GM19328 (cell line): ENCODE data around the gene PPIL6.
A peak's percentile ranks its signal among the peaks of the same experiment; 100 is the strongest.

ENCODE experiments used
- ATAC-seq: cut with Tn5 transposase; IDR thresholded peaks from one replicate; pipeline ENCODE4 v1.9.1; 2021; ENCODE audit warnings: mild to moderate bottlenecking, moderate library complexity; ENCODE audit not compliant: unreplicated experiment

PPIL6 gene

DNA sequence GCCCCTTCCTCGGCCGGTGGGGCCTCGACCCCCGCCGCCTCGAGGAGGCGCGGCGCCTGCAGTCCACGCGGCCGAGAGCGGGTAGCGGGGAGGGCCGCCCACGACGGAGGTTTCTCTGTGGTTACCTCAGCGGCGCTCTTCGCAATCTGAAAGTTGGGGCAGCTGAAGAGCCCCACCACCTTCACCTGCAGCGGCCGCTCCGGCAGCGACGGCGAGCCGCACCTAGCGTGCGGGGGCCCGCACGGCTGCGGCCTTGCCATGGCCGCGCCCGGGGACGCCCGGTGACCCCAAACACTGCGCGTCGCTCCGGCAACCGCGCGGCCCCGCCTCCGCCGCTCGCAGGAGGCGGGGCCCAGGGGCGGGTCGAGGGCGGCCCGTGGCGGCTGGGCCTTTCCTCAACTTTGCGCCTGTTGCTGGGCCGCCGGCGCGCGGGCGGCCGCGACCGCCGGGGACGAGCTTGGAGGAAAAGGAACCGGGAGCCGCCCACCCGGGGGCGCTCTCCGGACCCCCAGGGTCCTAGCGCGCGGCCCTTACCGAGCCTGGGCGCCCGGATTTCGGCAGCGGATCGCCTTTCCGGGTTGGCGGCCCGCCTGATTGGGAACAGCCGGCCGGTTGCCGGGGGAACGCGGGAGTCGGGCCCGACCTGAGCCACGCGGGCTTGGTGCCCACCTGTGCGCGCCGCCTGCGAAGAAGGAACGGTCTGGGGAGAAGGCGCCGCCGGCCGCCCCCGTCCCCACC is at the start of gene PPIL6, which contains the start of gene SMPD2:
Gene PPIL6, minus strand, starts transcription at position 298 of the 738 bp plus-strand sequence. Its CDS starts 38 bp downstream, at position 260.
Gene SMPD2, plus strand, starts transcription at position 394 of the 738 bp plus-strand sequence. CDS start 398 bp downstream, outside the sequence.
- ATAC-seq: peak; percentile 91

- ATAC-seq: no peak
Observed at GRCh38 chr6:109488001-109488400, 47.6 kb upstream of the PPIL6 start.

DNA sequence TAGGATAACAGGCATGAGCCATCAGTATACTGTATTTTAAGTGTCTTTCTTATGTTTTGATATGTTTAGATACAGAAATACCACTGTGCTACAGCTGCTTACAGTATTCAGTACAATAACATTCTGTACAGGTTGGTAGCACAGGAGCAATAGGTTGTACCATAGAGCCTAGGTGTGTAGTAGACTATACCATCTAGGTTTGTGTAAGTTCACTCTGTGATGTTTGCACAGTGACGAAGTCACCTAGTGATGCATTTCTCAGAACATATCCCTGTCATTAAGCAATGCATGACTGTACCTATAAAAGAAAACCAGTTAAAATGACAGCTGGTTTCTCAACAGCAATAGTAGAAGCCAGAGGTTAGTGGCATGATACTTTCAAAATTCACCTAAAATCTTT is 45.6 kb upstream of the PPIL6 start:
- ATAC-seq: no peak

DNA sequence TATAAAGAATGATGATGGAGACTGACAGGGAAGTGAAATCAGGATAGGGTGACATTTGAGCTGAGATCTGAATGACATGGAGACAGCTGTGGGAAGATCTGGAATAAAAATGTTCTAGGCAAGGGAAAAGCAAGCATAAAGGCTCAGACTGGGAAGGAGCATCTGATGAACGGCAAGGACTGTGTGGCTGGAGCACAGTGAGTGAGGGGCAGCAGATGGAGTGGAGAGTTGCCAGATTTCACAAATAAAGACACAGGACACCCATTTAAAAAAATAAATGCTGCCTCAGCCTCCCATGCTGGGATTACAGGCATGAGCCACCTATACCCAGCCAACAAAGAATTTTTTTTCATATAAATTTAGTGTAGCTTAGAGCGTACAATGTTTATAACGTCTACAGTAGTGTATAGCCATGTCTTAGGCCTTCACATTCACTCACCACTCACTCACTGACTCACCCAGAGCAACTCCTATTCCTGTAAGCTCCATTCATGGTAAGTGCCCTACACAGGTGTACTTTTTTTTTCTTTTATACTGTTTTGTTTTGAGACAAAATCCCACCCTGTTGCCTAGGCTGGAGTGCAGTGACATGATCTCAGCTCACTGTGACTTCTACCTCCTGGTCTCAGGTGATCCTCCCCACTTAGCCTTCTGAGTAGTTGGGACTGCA is 45.0 kb upstream of the PPIL6 start:
- ATAC-seq: no peak

DNA sequence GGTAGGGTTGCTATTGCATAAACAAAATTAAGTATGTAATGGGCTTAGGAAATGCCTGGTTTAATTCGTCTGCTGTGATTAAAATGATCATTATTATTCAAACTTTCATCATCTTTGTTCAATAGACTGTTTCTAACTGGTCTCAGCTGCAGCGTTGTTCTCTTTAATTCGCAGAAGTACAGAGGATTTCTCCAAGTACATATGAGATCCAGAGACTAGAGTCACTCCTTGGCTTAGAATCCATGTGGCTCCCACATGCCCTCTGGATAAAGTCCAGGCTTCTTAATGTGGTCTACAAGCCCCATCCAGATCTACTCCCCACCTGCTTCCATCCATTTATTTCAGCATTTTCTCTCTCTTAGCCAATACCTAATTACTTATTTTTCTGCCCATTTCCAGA is 43.7 kb upstream of the PPIL6 start:
- no peak for ATAC-seq

- ATAC-seq: peak; percentile 2
Observed at GRCh38 chr6:109483735-109484057, 43.3 kb upstream of the PPIL6 start.

GRCh38 chr6:109482905-109483734 is 42.7 kb upstream of the PPIL6 start, which contains the start of gene ZBTB24:
ZBTB24 (minus strand) TSS chr6:109483219; CDS start chr6:109482026, 1,193 bp downstream.
- peak; percentile 82 for ATAC-seq

GRCh38 chr6:109480993-109481480 is 40.6 kb upstream of the PPIL6 start:
- no peak for ATAC-seq

GRCh38 chr6:109478841-109479624 is 38.6 kb upstream of the PPIL6 start:
- no peak for ATAC-seq

DNA sequence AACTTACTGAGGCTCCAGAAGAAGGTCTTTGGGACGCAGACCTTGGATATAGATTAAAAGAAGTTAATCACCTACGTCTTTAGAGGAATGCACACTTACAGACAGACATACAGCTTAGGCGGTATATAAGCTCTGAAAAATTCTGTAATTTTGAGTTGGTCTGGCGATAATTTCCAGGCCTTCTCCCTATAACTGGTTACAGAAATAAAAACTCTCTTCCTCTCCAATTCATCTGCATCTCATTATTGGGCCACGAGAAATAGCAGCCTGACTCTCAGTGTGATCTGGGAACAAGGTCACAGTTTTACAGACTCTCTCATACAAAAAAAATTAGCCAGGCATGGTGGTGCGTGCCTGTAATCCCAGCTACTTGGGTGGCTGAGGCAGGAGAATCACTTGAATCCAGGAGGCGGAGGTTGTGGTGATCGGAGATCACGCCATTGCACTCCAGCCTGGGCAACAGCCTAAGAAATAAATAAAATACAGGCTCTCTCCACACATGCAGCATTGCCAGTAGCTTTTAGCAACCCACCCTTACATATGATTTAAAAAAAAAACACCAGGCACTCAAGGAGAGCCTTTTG is 37.9 kb upstream of the PPIL6 start:
- no peak for ATAC-seq

DNA sequence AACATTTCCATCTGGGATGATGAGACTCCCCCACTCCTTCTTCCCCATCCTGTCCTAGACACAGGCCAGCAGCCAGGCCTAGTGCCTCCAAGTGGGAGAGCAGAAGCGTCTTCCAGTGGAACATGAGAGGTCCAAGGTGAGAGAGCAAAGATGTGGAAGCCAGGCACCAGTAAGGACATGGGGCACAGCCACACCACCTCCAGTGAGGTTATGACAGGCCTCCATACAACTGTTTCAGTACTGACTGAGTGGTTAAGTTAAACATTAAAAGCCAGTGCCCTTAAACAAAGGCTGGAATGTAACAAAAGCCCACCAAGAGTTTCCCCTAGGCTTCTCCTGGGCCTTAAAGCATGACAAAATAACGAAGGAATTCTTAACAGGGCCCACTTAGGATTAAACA is 37.3 kb upstream of the PPIL6 start:
- ATAC-seq: no peak

DNA sequence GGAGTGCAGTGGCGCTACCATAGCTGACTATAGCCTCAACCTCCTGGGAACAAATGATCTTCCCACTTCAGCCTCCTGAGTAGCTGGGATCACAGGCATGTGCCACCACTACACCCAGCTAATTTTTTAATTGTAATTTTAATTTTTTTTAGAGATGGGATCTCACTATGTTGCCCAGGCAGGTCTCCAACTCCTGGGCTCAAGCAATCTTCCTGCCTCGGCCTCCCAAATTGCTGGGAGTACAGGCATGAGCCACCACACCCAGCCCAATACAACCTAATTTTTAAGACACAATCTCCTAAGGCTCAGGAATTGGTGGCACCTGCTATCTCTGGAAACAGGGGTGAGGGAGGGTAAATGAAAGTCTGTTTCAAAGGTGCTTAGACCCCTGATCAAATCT is 36.8 kb upstream of the PPIL6 start:
- ATAC-seq: no peak

DNA sequence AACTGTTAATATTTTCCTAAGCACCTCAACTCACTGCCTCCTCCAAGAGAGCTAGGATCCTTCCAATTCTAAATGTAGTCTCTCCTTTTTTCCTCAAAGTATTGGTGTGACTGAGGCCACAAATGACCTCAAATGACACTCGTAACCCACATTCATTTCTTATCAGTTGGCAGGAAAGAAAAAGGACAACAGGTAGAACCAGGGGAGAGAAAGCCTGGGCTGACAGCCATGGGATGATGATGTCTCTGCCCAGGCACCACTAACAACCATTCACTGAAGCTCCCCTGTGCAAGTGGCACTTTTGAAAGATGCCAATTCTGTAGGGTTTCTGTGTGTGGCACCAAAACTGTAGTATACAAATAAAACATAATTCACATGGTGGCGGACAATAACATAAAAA is 35.2 kb upstream of the PPIL6 start:
- ATAC-seq: no peak

DNA sequence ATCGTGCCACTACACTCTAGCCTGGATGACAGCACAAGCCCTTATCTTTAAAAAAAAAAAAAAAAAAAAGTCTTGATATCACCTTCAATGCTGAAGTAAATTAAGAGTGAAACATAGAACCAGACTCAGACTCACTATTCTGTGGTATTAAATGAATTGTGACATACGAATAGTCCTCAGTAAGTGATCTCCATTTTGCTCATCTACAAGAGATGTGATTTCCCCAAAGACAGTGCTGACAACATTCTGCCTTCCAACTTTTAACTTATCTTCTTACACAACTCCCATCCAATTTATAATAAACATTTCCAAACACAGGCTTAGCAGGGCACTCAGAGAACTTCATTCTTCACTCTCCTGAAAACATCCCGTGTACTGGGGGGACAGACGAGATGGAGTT is 34.6 kb upstream of the PPIL6 start:
- ATAC-seq: no peak

DNA sequence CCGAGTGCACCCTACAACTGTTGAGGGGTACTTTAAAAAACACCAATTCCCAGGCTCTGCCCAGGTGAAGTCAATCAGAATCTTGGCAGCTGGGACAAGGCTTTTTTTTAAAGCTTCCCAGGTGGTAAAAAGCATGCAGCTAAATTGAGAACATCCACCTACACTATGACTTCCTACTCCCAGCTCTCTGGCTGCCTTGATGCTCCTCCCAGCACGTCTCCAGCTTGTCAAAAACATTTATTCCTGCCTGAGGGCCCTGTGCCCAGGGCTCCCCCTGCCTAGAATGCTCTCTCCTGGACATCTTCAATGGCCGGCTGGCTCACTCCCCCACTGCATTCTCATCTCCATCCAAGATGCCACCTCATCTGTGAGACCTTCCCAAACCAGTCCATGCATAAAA is 32.7 kb upstream of the PPIL6 start:
- no peak for ATAC-seq

- ATAC-seq: peak; percentile 47
Observed at GRCh38 chr6:109472132-109472995, 31.9 kb upstream of the PPIL6 start.

- ATAC-seq: no peak
Observed at GRCh38 chr6:109471105-109471810, 30.8 kb upstream of the PPIL6 start.

- no peak for ATAC-seq
Observed at GRCh38 chr6:109469591-109470189, 29.3 kb upstream of the PPIL6 start.
